ENCODE results near the gene TM4SF4.

The TM4SF4 gene

DNA sequence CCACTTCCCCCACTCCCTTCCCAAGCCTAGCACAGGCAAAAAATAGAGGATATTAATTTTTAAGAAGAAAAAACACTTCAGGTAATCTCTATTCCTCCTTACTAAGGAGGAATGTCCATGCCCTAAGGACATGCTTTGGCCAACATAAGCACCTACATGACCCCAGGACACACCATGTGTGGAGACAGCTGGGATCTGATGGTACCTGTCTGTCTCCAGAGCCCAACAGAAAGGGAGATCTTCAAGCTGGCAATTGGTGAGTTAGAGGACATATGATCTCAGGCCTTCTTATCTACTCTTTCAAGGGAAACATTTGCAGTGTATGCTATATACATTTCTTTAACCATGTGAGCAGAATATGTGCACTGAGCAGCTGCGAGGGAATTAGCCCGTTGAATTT lies 7.0 kb downstream of the TM4SF4 start:
- TF ChIP-seq, protein P1, sequence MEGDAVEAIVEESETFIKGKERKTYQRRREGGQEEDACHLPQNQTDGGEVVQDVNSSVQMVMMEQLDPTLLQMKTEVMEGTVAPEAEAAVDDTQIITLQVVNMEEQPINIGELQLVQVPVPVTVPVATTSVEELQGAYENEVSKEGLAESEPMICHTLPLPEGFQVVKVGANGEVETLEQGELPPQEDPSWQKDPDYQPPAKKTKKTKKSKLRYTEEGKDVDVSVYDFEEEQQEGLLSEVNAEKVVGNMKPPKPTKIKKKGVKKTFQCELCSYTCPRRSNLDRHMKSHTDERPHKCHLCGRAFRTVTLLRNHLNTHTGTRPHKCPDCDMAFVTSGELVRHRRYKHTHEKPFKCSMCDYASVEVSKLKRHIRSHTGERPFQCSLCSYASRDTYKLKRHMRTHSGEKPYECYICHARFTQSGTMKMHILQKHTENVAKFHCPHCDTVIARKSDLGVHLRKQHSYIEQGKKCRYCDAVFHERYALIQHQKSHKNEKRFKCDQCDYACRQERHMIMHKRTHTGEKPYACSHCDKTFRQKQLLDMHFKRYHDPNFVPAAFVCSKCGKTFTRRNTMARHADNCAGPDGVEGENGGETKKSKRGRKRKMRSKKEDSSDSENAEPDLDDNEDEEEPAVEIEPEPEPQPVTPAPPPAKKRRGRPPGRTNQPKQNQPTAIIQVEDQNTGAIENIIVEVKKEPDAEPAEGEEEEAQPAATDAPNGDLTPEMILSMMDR (IDR thresholded peaks at IDR 0.05; ENCODE audit: extremely low read depth, missing control alignments): no peak
- no peak for DNase-seq (ENCODE audit: low spot score)

DNA sequence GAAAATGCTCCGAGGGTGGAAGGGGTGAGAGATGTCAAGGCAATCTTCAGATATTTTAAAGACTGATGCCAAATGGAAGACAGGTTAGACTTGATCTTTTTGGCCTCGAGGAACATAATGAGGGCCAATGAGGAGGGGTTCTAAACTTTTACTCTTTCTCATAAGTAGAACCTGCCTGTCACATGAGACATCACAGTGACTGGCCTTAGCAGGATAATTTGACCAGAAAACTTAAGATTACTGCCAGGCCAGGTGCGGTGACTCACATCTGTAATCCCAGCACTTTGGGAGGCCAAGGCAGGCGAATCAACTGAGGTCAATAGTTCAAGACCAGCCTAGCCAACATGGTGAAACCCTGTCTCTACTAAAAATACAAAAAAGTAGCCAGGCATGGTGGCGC lies 12.2 kb downstream of the TM4SF4 start:
- TF ChIP-seq, protein P1 (IDR thresholded peaks at IDR 0.05; ENCODE audit: extremely low read depth, missing control alignments): no peak
- DNase-seq (ENCODE audit: low spot score): no peak

DNA sequence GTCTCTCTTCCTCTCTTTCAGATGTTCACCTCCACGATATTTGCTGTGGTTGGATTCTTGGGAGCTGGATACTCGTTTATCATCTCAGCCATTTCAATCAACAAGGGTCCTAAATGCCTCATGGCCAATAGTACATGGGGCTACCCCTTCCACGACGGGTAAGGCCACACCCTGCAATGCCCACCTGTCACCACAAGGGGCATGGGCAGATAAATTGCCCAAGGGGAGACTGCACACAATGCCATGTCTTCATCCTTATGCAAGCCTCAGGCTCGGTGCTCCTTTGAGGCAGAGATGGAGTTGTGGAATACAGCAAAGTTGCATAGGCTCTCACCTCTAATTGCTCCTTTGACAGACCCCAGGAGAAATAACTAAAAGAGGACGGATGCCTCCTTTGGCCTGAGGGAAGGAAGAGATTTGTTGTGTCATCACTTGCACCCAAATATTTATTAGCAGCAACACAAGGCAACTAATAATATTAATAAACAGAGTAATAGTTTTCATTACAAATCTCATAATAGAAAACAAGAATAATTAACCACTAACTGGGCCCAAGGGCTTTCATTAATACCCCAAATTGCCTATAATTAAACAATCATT lies 13.2 kb downstream of the TM4SF4 start:
- peak; percentile 35 for DNase-seq (ENCODE audit: low spot score)
- TF ChIP-seq, protein P1 (IDR thresholded peaks at IDR 0.05; ENCODE audit: extremely low read depth, missing control alignments): peak; percentile 57

- no peak for DNase-seq (ENCODE audit: low spot score)
- TF ChIP-seq, protein P1 (IDR thresholded peaks at IDR 0.05; ENCODE audit: extremely low read depth, missing control alignments): no peak
Observed at GRCh38 chr3:149489060-149489690, 14.7 kb downstream of the TM4SF4 start.

- no peak for DNase-seq (ENCODE audit: low spot score)
- TF ChIP-seq, protein P1 (IDR thresholded peaks at IDR 0.05; ENCODE audit: extremely low read depth, missing control alignments): no peak
Observed at GRCh38 chr3:149490260-149490971, 15.9 kb downstream of the TM4SF4 start.

DNA sequence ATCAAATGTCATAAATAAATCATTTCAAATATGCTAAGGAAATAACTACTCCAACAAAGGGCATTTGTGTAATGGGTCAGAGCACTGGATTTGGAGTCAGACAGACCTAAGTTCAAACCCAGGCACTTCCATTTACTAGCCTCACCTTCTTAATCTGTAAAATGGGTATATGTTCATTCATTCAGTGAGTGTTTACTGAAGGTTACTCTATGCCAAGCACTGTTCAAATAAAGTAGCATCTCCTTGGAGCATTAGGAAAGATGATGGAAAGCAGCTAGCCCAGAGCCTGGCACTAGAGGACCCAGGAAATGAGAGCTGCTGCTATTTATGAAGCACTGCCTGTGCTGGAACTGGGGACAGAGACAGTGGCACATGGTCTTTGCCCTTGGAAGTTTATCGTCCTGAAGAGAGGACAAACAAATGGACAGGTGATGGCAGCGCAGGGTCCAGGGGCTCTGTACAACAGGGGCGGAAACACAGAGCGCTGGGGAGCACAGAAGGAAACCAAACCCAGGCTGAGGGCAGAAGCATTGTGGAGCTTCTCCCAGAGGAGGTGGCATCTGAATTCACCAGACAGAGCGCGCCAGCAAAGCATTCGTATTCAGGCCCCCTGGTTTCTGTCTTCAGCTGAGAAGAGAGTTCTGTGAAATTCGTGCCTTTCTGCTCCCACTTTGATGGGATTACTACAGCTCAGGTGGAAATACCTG lies 19.0 kb downstream of the TM4SF4 start:
- DNase-seq (ENCODE audit: low spot score): no peak

More for the DNA sequence above, 19.0 kb downstream of the TM4SF4 start:
- TF ChIP-seq, protein P1 (IDR thresholded peaks at IDR 0.05; ENCODE audit: extremely low read depth, missing control alignments): no peak
